ENCODE data around the gene PSEN1.

The PSEN1 gene

DNA sequence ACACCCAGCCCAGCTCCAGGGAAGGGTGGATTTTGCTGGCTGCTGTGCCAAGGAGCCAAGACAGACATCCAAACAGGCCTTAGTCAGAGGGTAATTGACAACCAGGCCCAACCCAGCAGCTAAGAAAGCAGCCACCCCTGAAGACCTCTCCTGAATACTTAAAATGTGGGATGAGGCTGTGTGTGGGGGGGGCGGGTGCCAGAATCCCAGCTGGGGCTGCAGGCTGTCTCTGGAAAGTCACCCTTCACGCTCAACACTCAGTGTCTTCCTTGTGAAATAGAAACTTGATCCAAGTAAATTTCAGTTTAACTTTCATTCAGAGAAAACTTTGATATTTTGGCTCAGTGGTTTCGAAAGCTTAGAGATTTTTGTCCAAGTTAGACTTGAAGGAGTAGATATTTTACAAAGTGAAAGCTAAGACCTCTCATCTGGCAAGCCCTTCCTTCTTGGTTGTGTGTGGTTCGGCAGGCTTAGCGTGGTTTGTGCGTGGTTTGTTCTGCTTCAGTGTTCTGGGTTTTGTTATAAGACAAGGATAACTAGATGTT is 106.1 kb downstream of the PSEN1 start:
- DNase-seq = no peak

DNA sequence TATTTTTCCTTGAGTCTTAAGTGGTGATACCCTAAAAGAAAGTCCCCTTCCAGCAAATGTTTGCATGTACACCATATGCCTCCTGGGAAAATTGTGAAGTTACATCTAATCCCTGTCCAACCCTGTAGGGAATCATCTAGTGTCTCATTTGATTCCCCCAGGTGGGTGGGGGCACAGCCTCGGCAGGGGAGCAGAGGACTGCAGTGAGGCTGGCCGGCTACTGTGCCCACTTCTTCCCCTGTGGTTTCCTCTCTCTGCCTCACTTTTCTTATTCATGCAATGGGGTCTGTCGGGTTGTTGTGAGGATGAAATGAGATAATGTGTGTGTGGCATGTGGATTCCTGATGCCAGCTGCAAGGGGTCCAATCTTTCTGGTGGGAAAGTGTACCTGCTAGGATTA is 107.0 kb downstream of the PSEN1 start:
- DNase-seq = no peak

DNA sequence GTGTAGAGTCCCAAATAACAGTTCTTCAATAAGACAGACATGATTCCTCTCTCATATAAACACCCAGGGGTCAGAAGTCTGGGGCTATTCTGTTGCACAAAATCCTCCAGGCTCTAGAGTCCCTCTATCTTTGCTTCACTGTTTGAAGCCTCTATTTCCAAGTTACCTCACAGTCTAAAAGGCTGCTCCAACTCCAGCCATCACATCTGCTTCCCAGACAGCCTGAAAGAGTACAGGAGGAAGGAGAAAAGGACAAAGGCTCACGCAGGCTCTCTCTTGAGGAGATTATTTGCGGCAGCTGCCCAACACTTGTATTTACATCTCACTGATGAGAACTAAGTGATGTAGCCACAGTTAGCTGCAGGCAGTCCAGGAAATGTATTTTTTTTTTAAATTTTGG is 107.4 kb downstream of the PSEN1 start:
- no peak for DNase-seq

DNA sequence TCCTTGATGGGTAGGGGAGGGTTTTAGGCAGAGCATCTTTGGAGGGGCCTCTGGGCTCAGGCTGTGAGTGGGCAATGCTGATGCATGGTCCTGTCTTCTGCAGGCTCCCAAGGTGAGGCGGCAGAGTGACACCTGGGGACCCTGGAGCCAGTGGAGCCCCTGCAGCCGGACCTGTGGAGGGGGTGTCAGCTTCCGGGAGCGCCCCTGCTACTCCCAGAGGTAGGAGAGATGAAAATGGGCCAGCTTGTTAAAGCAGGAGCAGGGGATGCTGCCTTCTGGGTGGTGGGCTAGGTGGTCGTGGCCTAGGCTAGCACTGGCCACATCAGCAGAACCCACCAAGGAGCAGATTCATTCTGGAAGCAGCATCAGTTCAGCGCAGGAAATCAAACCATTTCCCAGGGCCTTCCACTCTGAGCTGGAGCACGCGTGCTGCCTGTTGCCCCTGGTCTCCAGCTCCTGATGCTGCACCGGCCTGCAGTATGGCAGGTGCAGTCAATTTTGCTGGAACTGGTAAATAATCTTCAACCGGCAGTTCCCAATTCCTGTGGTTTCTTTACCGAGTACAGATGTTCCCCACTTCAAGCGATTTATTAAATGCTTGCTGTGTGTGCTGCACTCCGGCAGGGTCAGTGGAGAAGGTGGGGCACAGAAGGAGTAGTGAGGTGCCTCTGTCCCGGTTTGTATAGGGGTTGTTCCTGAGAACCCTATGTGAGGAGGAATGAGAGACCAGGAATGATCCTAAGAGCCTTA is 108.4 kb downstream of the PSEN1 start:
- DNase-seq = no peak

DNA sequence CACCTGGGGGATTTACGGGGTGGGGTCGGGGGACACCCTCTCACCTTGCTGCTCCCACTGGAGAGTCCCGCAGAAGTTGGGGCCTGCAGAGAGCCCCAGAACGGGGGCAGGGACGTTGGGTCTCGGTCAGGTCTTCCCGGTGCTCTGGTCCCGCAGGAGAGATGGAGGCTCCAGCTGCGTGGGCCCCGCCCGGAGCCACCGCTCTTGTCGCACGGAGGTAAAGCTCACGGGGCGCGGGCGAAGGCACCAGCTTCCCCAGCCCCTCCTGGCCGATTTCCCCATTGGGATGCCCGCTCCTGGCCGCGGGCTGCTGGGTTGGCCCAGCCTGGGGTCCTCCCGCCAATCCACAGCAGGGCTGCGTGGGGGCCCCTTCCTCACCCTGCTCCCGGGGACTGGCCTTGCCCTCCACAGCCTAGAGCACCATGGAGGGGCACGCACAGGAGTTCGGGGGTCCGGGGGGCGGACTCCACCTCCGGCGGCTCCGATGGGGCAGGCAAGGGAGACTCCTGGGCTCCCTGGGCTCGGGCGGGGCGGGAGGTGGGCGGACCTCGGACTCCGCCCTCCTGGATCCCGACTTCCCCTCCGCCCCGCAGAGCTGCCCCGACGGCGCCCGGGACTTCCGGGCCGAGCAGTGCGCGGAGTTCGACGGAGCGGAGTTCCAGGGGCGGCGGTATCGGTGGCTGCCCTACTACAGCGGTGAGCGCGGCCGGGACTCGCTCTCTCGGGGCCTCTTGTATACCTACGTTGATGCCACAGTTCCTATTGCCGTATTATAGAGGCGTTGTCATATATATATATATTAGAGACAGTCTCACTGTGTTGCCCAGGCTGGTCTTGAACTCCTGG is 109.4 kb downstream of the PSEN1 start:
- peak; percentile 7 for DNase-seq

DNA sequence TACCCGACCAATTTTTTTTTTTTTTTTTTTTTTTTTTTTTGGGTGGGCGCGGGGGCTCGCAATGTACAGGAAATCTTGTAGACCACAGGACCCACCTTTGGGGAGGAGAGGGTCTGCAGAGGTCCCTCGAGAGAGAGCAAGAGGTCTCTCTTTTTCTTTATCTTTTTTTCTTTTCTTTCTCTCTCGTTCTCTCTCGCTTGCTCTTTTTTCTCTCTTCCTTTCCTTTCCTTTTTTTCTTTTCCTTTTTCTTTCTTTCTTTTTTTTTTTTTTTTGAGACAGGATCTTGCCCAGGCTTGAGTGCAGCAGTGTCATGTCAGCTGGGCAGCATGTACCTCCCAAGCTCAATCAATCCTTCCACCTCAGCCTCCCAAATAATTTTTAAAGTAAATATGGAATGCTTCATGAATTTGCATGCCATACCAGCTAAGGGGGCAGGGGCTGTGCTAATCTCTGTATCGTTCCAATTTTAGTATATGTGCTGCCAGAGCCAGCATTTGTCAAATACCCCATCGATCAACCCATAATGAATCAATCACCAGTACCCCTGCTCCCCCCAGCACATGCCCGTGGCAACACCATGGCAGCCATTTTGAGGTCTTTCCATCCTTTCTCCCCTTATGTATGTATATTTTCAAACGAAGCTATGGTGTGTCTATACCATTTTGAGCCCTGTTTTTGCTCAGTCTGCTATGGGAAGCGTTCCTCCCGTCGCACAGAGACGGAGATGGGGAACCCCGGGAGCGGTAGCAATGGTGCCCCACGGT is 110.3 kb downstream of the PSEN1 start:
- DNase-seq = no peak

DNA sequence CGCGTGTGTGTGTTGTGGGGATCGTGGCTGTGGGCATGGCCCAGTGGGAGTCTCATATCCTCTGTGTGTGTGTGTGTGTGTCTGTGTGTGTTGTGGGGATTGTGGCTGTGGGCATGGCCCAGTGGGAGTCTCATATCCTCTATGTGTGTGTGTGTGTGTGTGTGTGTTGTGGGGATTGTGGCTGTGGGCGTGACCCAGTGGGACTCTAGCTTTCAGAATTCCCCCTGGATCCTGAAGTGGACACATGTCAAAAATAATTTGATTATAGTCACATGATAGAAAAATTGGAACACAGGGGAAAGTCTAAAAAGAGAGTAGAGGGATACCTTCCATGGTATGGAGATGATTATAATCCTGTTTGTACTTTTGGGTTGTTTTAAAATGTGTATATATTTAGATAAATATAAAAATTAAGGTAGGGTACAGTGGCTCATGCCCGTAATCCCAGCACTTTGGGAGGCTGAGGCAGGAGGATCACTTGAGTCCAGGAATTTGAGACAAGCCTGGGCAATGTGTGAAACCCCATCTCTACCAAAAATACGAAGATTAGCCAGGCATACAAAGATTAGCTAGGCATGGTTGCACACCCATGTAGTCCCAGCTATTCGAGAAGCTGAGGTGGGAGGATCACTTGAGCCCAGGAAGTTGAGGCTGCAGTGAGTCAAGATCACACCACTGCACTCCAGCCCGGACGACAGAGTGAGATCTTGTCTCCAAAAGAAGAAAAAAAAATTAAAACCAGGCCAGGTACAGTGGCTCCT is 112.0 kb downstream of the PSEN1 start:
- DNase-seq = peak; percentile 15

DNA sequence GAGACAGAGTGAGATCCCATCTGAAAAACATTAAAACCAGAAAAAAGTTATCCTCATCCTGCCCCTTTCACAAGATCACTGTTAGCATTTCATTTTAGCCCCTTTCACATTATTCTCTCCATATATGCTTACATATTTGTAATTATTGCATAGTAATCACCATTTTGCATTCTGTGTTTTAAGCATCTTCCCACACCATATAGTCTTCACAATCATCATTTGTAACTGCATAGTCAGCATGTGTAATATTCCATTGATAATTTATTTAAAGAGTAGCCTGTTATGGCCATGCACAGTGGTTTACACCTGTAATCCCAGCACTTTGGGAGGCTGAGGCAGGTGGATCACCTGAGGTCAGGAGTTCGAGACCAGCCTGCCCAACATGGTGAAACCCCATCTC is 112.8 kb downstream of the PSEN1 start:
- DNase-seq = no peak

DNA sequence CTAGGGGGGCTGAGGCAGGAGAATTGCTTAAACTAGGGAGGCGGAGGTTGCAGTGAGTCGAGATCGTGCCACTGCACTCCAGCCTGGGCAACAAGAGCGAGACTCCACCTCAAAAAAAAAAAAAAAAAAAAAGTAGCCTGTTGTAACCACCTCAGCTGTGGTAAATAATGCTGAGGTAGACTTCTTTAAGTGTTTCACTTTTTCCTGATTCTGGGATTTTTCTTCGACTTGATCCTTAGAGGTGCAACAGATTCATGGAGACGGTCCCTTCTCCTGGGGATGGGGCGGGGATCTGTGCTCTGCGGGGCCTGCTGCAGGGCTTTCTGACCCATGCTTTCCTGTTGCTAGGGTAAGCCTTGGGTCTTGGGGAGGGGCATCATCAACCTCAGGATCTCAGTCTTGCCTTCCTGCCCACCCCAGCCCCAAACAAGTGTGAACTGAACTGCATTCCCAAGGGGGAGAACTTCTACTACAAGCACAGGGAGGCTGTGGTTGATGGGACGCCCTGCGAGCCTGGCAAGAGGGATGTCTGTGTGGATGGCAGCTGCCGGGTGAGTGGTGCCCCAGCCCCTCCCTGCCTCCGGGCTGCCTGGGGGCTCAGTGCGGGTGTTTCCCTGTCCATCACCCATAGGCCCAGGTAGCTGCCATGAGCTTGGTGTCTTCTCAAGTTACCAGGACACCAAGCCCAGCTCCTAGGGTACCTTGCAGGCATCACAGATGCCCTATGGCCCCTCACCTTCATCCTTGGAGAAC is 113.4 kb downstream of the PSEN1 start:
- no peak for DNase-seq

DNA sequence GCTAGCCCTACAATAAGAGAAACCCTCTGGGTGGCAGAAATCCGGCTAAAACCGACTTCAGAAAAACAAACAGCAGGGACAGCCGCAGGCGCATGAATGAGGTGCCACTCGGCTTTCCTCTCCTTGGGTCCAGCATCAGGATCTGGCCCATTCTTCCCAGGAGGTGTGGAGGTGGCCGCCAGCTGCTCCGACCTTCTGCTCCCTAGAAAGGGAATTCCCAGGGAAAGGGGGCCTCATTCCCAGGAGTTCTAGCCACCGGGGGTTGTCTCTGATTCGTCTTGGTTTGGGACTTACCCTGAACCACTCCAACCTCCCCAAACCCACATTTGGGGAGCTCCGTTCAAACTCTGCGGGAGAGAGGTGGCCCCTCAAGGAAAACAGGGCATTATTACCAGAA is 114.0 kb downstream of the PSEN1 start:
- no peak for DNase-seq

DNA sequence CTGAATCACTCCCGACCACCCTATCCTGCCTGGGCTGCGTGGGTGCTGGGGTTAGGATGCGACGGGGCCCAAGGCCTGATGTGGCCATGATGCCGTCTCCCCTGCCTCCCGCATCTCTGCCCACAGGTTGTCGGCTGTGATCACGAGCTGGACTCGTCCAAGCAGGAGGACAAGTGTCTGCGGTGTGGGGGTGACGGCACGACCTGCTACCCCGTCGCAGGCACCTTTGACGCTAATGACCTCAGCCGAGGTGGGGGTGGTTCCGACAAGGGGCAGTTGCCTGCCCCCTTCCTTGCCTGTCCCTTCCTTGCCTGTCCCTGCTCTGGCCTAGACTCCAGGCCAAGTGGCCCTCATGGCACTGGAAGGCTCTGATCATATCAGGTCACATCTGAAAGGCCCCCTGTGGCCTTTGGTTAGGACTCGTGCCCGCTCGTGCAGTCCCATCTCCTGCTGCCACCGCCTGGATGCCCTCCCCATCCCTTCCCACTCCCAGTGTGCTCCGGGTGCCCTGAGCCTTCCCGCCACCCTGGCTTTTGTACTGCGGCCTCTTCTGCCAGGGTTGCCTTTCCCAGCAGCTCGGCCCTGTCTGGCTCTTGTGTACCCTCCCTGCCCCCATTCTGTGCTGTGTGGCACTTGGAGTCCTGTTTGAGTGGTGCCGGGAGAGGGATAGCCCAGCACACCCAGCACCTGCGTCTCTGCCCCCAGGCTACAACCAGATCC is 114.6 kb downstream of the PSEN1 start:
- DNase-seq = no peak

DNA sequence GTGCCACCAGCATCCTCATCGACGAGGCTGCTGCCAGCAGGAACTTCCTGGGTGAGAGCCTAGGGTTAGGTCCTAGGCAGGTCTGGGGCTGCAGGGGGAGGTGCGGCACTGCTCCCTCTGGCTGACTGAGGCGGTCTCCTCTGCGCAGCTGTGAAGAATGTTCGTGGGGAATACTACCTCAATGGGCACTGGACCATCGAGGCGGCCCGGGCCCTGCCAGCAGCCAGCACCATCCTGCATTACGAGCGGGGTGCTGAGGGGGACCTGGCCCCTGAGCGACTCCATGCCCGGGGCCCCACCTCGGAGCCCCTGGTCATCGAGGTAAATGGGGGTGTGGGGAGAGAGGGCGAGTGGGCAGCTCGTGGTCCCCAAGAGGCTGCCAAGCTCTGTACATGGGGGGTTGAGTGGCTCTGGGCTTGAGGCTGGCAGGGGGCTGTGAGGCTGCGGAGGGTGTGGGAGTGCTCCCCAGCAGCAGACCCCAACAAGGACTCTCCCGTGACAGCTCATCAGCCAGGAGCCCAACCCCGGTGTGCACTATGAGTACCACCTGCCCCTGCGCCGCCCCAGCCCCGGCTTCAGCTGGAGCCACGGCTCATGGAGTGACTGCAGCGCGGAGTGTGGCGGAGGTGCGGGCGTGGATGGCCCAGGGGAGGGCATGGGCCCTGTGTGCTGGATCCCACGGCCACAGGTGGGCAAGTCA is 115.4 kb downstream of the PSEN1 start:
- DNase-seq = no peak

DNA sequence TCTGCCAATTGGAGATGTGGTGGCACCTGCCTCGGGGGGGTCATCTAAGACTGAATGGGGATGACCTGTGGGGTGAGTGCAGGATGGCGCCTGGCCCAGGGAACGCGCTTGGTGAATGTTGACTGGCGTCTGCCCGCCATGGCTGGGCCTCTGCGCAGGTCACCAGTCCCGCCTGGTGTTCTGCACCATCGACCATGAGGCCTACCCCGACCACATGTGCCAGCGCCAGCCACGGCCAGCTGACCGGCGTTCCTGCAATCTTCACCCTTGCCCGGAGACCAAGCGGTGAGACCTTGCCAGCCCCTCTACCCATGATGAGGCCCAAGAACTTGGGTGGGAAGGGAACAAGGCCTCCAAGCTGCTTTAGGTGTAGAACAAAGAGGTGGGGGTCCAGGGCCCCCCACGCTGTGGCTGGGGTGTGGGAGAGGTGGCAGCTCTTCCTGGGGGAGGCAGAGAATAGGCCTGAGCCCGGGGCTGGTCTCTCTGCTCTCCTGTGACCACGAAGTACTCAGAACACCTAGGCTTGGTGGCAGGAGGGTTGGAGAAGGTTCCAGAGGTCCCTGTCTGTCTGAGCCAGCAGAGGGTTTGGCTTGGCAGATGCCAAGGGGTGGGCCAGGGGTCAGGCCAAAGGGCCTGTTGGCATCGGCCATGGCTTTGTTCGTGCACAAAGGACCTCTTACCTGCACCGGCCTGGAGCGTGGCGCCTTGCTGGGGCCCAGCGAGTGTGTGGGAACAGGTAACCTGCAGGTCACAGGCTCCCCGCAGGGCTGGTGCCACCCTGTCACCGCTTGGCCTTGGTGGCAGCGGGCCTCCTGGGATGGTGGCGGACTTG is 116.4 kb downstream of the PSEN1 start:
- no peak for DNase-seq

DNA sequence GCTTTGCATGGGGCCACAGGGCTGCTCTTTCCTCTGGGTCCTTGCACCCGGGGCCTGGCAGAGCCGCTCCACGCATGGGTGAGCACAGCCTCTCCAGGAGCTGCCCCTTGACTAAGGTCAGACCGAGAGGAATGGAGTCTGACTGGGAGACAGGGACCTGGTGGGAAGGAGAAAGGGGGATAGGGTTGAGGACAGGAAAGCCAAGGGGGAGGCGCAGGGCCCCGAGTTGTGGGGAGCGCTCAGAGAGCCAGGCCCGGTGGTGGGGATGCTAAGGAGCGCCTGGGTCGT is 117.0 kb downstream of the PSEN1 start:
- no peak for DNase-seq

DNA sequence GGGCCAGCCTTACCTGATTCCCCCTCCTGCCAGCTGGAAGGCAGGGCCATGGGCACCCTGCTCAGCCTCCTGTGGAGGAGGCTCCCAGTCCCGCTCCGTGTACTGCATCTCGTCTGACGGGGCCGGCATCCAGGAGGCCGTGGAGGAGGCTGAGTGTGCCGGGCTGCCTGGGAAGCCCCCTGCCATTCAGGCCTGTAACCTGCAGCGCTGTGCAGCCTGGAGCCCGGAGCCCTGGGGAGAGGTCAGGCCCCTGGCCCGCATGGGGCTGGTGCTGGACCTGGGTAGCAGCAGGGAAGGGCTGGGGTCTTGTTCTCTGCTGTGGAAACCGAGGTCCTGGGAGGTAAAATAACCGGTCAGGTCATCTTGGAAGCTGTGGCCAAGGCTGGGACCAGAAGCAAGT is 117.4 kb downstream of the PSEN1 start:
- no peak for DNase-seq

DNA sequence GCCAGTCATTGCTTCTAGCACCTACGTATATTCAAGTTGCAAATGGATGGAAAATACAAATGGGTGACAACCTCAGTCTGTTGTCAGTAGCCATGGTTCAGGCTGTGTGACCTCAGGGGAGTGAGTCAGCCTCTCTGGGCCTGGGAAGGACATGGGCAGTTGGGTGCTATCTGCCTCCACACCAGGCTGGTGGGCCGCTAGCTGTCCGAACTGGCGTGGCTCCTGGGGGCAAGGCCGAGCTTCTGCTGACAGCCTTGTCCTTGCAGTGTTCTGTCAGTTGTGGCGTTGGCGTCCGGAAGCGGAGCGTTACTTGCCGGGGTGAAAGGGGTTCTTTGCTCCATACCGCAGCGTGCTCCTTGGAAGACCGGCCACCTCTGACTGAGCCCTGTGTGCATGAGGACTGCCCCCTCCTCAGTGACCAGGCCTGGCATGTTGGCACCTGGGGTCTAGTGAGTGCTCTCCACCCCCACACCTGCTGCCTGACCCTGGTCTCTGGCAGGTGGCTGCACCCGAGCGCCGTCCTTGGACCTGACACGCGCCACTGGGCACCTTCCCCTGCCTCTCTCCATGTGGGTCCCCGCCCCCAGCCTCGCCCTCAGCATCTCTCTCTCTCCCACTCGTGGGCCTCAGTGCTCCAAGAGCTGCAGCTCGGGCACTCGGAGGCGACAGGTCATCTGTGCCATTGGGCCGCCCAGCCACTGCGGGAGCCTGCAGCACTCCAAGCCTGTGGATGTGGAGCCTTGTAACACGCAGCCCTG is 118.1 kb downstream of the PSEN1 start:
- no peak for DNase-seq

DNA sequence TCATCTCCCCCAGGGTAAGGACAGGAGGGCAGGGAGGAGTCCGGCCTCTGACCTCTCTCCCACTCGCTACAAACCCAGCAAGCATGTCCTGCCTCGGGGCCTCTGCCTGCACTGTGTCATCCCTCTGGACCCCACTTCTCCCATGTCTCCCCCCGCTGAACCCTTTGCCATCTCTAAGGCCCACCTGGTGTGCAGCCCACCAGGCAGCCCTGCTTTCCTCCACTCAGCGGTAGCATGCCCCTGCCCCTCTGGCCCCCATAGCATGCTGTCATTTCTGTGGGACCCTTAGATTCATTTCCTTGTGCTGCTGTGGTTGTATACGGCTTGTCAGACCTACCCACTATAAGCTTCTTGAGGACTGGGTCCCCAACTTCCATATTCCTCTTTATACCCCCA is 118.7 kb downstream of the PSEN1 start:
- no peak for DNase-seq

DNA sequence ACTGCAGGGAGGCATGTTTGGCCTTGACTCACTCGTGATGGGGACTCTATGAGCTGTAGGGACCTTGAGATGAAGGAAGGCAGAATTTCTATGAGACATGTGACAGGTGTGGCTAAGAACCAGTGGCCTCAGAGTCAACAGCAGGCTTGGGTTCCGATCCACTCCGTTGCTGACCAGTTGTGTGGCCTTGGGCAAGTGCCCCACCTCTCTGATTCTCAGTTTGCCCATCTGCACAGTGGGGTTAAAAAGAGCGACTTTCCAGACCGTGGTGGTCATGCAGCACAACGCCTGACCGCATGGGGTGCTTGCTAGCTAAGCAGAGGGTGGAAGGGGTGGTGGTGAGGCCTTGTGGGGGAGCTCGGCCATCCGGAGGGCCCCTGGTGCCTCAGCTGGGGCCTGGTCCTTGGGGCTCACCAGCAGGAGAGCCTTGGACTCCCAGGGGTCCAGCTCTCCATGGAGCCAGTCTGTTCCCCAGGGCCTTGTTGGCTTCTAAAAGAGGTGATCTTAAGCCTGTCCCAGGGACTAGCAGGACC is 119.5 kb downstream of the PSEN1 start:
- no peak for DNase-seq

DNA sequence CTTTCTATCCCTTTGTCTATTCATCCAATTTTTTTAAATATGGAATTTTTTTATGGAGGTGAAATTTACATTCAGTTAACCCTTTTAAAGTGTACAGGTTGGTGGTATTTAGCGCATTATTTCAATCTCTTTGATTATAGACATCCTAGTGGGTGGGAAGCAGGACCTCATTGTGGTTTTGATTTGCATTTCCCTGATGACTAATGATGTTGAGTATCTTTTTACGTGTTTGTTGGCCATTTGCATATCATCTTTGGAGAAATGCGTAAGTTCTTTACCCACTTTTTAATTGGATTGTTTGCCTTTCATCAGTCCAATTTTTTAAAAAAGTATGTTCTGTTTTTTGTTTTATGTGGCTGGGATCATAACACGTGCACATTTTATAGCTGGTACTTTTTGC is 121.8 kb downstream of the PSEN1 start:
- DNase-seq = no peak
